Measurements from ENCODE around the gene METTL15.
A peak's percentile ranks its signal among the peaks of the same experiment; 100 is the strongest.
"Not testable (repeated sequence)": the region's sequence is repeated elsewhere in the genome, so short reads cannot be mapped to it uniquely, and the experiment has no call there.

METTL15 gene

GRCh38 chr11:28110108-28110820, 2.1 kb downstream of the METTL15 start:
- peak; percentile 74 for DNase-seq (ENCODE audit: low spot score)

- peak; percentile 16 for DNase-seq (ENCODE audit: low spot score)
These were observed 2.6 kb downstream of the METTL15 start for GRCh38 chr11:28110821-28111200.

- DNase-seq (ENCODE audit: low spot score): no peak
These were observed 5.9 kb downstream of the METTL15 start for GRCh38 chr11:28114116-28114515.

GRCh38 chr11:28114731-28115130, 6.5 kb downstream of the METTL15 start:
- no peak for DNase-seq (ENCODE audit: low spot score)

GRCh38 chr11:28117712-28118111, 9.5 kb downstream of the METTL15 start:
- no peak for DNase-seq (ENCODE audit: low spot score)

GRCh38 chr11:28123151-28123581, 15.0 kb downstream of the METTL15 start:
- DNase-seq (ENCODE audit: low spot score): no peak

- DNase-seq (ENCODE audit: low spot score): no peak
These were observed 24.4 kb downstream of the METTL15 start for GRCh38 chr11:28132548-28132947.

- no peak for DNase-seq (ENCODE audit: low spot score)
These were observed 25.0 kb downstream of the METTL15 start for GRCh38 chr11:28133146-28133545.

GRCh38 chr11:28136157-28136556, 28.0 kb downstream of the METTL15 start:
- not testable (repeated sequence) for DNase-seq (ENCODE audit: low spot score)

GRCh38 chr11:28137366-28137765, 29.2 kb downstream of the METTL15 start:
- peak; percentile 64 for DNase-seq (ENCODE audit: low spot score)

GRCh38 chr11:28137832-28138231, 29.6 kb downstream of the METTL15 start:
- DNase-seq (ENCODE audit: low spot score): no peak

- DNase-seq (ENCODE audit: low spot score): no peak
These were observed 31.7 kb downstream of the METTL15 start for GRCh38 chr11:28139841-28140415.

- DNase-seq (ENCODE audit: low spot score): peak; percentile 7
These were observed 32.7 kb downstream of the METTL15 start for GRCh38 chr11:28140689-28141455.

GRCh38 chr11:28142724-28143123, 34.5 kb downstream of the METTL15 start:
- DNase-seq (ENCODE audit: low spot score): no peak

GRCh38 chr11:28144808-28145207, 36.6 kb downstream of the METTL15 start:
- DNase-seq (ENCODE audit: low spot score): no peak

- DNase-seq (ENCODE audit: low spot score): no peak
These were observed 38.0 kb downstream of the METTL15 start for GRCh38 chr11:28146123-28146751.

- no peak for DNase-seq (ENCODE audit: low spot score)
These were observed 44.6 kb downstream of the METTL15 start for GRCh38 chr11:28152743-28153142.

- no peak for DNase-seq (ENCODE audit: low spot score)
These were observed 45.4 kb downstream of the METTL15 start for GRCh38 chr11:28153586-28153985.

- DNase-seq (ENCODE audit: low spot score): no peak
These were observed 60.5 kb downstream of the METTL15 start for GRCh38 chr11:28168718-28169117.

GRCh38 chr11:28169816-28170215, 61.6 kb downstream of the METTL15 start:
- DNase-seq (ENCODE audit: low spot score): no peak

- no peak for DNase-seq (ENCODE audit: low spot score)
These were observed 62.6 kb downstream of the METTL15 start for GRCh38 chr11:28170759-28171158.

GRCh38 chr11:28176351-28176750, 68.2 kb downstream of the METTL15 start:
- DNase-seq (ENCODE audit: low spot score): no peak

GRCh38 chr11:28195449-28195848, 87.3 kb downstream of the METTL15 start:
- no peak for DNase-seq (ENCODE audit: low spot score)
